ENCODE data around the gene LIFR. TPM values are rescaled to one million over a fixed set of nuclear protein-coding genes. Genes with fewer than 3 reads are reported as not detected.
A peak's percentile ranks its signal among the peaks of the same experiment; 100 is the strongest.
"Not testable (repeated sequence)": the region's sequence is repeated elsewhere in the genome, so short reads cannot be mapped to it uniquely, and the experiment has no call there.

Gene LIFR
- not detected for total RNA-seq

DNA sequence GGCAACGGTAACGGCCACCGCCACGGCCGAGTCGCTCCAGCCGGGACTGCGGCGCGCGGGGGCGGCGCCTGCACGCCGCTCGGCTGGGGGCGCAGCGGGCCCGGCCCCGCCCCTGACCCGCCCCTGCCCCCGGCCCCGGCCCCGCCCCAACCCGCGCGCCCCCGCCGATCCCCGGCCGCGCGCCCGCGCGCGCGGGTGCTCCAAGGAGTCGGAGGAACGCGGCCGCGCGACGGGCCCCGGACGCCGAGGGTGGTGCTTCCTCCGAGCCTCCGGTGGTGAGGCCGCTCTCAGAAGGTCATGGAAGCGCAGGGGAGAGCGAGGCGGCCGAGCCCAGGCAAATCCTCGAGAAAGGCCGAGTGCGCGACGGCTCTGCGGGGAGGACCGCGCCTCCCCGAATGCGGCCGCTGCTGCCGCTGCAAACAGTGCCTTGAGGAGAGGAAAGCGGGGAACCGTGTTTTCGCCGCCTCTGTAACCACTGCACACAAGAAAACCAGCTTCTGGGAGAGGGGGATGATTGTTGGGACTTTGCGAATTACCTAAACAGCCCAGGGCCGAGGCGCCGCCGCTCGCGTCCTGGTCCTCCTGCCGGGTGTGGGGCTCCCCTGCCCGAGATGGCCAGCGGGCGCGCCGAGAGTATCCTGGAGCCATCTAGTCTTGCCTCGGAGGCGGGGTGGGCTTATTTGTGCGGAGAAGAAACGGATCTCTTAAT lies at the start of gene LIFR:
TSS of gene LIFR (minus strand) at position 48 of the 709 bp plus-strand sequence. CDS start 25,999 bp downstream, outside the sequence.
- peak within 1 kb of the TSS; percentile 71 for H3K4me3 Mint-ChIP-seq
- peaks cover 0 to 3% of the 10 kb centered on the region in 2 donors for H3K4me1 Mint-ChIP-seq (ENCODE audit: low read depth in 2 of 2)
- H3K36me3 Mint-ChIP-seq = no peaks in the 10 kb centered on the region
- no peak within 1 kb of the TSS for H3K27ac Mint-ChIP-seq
- DNase-seq (ENCODE audit: low spot score) (peak; percentile 67), ATAC-seq (peak; percentile 79 to 85)
- no peaks in the 10 kb centered on the region for H3K9me3 Mint-ChIP-seq
- H3K27me3 Mint-ChIP-seq = peaks cover 42 to 56% of the 10 kb centered on the region in 2 donors

- Mint-ChIP-seq H3K27me3 (peaks cover 24 to 38% of the 10 kb centered on the region in 2 donors), H3K36me3 (no peaks in the 10 kb centered on the region), H3K27ac (no peak overlapping the region), H3K9me3 (peaks cover 3% of the 10 kb centered on the region), H3K4me3 (no peak overlapping the region), H3K4me1 (ENCODE audit: low read depth in 2 of 2) (no peaks in the 10 kb centered on the region)
- DNase-seq (ENCODE audit: low spot score) (no peak), ATAC-seq (no peak)
Measured at GRCh38 chr5:38605610-38606009, 49.2 kb upstream of the LIFR start.

- DNase-seq (ENCODE audit: low spot score) (no peak), ATAC-seq (no peak)
- no peak overlapping the region for H3K27ac Mint-ChIP-seq
- H3K4me3 Mint-ChIP-seq = no peak overlapping the region
- no peaks in the 10 kb centered on the region for H3K9me3 Mint-ChIP-seq
- H3K27me3 Mint-ChIP-seq = peaks cover 28 to 45% of the 10 kb centered on the region in 2 donors
- no peaks in the 10 kb centered on the region for H3K36me3 Mint-ChIP-seq
- H3K4me1 Mint-ChIP-seq (ENCODE audit: low read depth in 2 of 2) = no peaks in the 10 kb centered on the region
Measured at GRCh38 chr5:38603691-38604090, 47.2 kb upstream of the LIFR start.

GRCh38 chr5:38602641-38603040 lies 46.2 kb upstream of the LIFR start:
- Mint-ChIP-seq H3K4me3 (no peak overlapping the region), H3K27ac (no peak overlapping the region), H3K9me3 (no peaks in the 10 kb centered on the region), H3K36me3 (no peaks in the 10 kb centered on the region), H3K4me1 (ENCODE audit: low read depth in 2 of 2) (no peaks in the 10 kb centered on the region), H3K27me3 (peaks cover 28 to 47% of the 10 kb centered on the region in 2 donors)
- no peak for DNase-seq (ENCODE audit: low spot score)
- ATAC-seq = no peak

- H3K27me3 Mint-ChIP-seq = peaks cover 28 to 45% of the 10 kb centered on the region in 2 donors
- no peaks in the 10 kb centered on the region for H3K9me3 Mint-ChIP-seq
- H3K36me3 Mint-ChIP-seq = no peaks in the 10 kb centered on the region
- no peak overlapping the region for H3K4me3 Mint-ChIP-seq
- H3K27ac Mint-ChIP-seq = no peak overlapping the region
- ATAC-seq (no peak), DNase-seq (ENCODE audit: low spot score) (no peak)
- no peaks in the 10 kb centered on the region for H3K4me1 Mint-ChIP-seq (ENCODE audit: low read depth in 2 of 2)
Measured at GRCh38 chr5:38601863-38602298, 45.4 kb upstream of the LIFR start.

DNA sequence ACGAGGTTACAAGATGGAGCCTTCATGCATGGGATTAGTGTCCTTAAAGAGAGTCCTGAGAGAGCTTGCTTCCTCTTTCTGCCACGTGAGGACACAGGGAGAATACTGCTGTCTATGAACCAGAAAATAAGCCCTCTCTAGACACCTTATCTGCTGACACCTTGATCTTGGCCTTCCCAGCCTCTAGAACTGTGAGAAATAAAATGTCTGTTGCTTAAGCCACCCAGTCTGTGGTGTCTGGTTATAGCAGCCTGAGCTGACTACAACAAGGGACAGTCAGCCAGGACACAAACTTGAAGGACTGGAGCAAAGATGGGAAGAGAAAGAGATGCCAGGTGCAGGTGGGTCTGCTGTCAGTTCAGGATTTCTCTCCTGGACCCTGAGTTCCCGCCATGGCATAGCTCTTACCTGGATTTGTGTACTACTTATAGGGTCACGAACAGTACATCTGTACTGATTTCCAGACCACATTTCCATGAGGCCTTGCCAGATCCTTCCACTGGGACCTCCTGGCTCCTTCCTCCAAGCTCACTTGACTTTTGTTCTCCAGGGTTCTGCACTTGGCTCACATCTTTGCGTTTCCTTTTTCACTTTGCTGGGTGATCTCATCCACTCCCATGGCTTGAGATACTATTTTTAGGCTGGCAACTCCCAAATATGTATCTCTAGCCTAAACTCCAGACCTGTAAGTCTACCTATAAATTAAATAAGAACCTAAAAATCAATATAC lies 44.9 kb upstream of the LIFR start:
- Mint-ChIP-seq H3K27ac (no peak overlapping the region), H3K4me1 (ENCODE audit: low read depth in 2 of 2) (no peaks in the 10 kb centered on the region), H3K36me3 (no peaks in the 10 kb centered on the region), H3K9me3 (no peaks in the 10 kb centered on the region), H3K27me3 (peaks cover 28 to 45% of the 10 kb centered on the region in 2 donors), H3K4me3 (no peak overlapping the region)
- ATAC-seq = no peak
- no peak for DNase-seq (ENCODE audit: low spot score)

DNA sequence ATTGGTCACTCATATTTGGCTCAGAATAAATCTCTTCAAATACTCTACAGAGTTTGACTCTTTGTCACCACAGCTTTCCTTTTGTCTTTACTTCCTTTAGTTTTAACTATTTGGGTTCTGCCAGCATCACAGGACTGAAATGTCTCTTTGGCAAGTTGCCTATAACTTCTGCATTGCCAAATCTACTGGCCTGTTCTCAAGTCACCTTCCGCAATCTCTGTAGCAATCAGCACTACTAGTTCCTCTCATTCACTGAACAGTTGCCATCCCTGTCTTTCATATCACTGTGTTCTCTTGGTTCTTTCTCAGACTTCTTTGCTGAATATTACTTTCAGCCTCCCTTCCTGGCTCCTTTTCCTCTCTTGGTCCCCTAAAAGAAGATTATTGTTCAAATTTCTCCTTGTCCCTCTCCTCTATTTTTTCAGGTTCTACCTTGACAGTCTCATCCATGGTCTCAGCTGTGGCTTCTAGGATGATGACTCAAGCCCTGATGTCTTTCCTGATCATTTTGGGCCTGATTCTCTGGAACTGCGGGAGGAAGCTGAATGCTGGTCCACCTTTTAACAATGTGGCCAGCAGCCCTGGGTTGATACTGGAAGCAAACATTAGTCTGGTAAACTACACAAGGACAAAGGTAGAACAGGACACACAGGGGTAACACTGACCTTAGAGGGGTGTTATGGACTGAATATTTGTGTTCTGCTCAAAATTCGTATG lies 44.0 kb upstream of the LIFR start:
- ATAC-seq (no peak), DNase-seq (ENCODE audit: low spot score) (no peak)
- no peaks in the 10 kb centered on the region for H3K9me3 Mint-ChIP-seq
- no peaks in the 10 kb centered on the region for H3K36me3 Mint-ChIP-seq
- H3K27ac Mint-ChIP-seq = no peak overlapping the region
- H3K27me3 Mint-ChIP-seq = peaks cover 23 to 39% of the 10 kb centered on the region in 2 donors
- no peaks in the 10 kb centered on the region for H3K4me1 Mint-ChIP-seq (ENCODE audit: low read depth in 2 of 2)
- no peak overlapping the region for H3K4me3 Mint-ChIP-seq

- H3K27me3 Mint-ChIP-seq = peaks cover 28 to 44% of the 10 kb centered on the region in 2 donors
- ATAC-seq; H3K9me3 Mint-ChIP-seq; H3K4me1 Mint-ChIP-seq (ENCODE audit: low read depth in 2 of 2); DNase-seq (ENCODE audit: low spot score); H3K27ac Mint-ChIP-seq; H3K4me3 Mint-ChIP-seq; H3K36me3 Mint-ChIP-seq: not testable (repeated sequence)
Measured at GRCh38 chr5:38599751-38600150, 43.3 kb upstream of the LIFR start.

DNA sequence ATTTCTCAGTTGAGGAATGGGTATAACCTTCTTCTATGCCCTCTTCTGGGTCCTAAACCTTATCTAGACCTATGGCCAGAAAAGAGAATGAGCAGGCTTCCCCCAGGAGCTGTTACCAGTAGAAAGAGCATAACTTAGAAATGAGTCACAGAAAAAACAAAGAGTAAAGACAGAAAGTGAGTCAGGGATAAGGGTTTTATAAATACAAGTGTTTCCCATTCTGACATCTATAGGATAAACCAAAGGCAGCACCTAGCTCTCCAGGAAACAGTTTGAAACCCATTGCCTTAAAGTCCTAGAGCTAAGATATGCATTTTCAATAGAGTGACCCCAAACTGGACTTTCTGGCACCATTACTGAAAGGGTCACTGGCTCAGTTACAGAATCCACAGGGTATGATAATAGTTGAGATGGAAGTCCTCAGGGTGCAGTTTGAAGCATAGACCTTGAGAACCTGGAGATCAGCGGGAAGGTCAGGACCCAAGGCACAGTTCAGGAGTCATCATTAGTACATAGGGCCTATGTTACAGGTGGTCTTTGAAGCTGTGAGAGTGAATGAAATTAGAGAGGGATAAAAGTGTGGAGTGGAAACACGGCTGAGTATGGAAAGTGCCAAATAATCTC lies 42.7 kb upstream of the LIFR start:
- H3K9me3 Mint-ChIP-seq = no peaks in the 10 kb centered on the region
- peaks cover 29 to 46% of the 10 kb centered on the region in 2 donors for H3K27me3 Mint-ChIP-seq
- H3K36me3 Mint-ChIP-seq = no peaks in the 10 kb centered on the region
- no peak overlapping the region for H3K27ac Mint-ChIP-seq
- no peaks in the 10 kb centered on the region for H3K4me1 Mint-ChIP-seq (ENCODE audit: low read depth in 2 of 2)
- DNase-seq (ENCODE audit: low spot score) (no peak), ATAC-seq (no peak)
- H3K4me3 Mint-ChIP-seq = no peak overlapping the region

DNA sequence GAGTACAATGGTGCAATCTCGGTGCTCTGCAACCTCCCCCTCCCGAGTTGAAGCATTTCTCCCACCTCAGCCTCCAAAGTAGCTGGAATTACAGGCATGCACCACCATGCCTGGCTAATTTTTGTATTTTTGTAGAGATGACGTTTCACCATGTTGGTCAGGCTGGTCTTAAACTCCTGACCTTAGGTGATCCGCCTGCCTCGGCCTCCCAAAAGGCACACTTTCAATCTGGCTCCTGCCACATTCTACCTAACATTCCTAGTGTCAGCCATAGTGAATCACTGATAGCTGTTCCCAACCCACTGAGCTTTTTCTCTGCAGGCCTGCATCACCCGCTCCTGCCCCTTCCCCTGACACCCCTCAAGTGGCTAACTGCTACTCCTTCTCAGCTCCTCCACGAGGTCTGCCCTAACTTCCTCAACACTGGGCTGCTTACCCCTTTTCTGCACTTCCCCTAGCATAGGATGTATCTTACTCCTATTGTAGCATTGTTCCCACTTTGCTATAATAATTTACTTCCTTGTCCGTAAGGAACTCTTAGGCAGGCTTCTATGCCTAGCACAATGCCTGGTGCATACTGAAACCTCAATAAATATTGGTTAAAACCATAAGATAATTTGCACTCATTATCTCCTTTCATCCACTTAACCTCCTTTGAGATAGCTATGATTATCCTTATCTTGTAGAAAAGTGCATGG lies 42.0 kb upstream of the LIFR start:
- DNase-seq (ENCODE audit: low spot score) = no peak
- H3K9me3 Mint-ChIP-seq = no peaks in the 10 kb centered on the region
- peaks cover 29 to 52% of the 10 kb centered on the region in 2 donors for H3K27me3 Mint-ChIP-seq
- no peaks in the 10 kb centered on the region for H3K4me1 Mint-ChIP-seq (ENCODE audit: low read depth in 2 of 2)
- H3K27ac Mint-ChIP-seq = no peak overlapping the region
- H3K4me3 Mint-ChIP-seq = no peak overlapping the region
- H3K36me3 Mint-ChIP-seq = no peaks in the 10 kb centered on the region
- ATAC-seq = no peak

DNA sequence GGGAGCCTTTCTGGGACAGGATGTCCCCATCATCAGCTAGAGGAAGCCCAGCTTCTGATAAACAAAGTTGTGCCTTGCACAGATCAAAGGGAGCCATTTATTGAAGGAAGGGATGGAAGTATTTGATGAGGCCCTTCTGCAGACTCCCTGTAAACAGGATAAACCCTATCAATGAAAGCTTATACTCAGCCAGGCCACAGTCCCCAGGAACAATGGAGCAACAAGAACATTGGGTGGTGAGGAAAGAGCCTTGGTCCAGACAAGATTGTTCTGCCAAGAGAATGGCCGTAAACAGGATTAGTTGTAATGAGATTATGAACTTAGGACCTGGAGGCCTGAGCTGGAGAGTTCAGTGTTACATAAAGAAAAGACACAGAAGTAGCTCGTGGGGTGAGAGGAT lies 40.5 kb upstream of the LIFR start:
- H3K27ac Mint-ChIP-seq = no peak overlapping the region
- no peak for ATAC-seq
- no peaks in the 10 kb centered on the region for H3K9me3 Mint-ChIP-seq

DNA sequence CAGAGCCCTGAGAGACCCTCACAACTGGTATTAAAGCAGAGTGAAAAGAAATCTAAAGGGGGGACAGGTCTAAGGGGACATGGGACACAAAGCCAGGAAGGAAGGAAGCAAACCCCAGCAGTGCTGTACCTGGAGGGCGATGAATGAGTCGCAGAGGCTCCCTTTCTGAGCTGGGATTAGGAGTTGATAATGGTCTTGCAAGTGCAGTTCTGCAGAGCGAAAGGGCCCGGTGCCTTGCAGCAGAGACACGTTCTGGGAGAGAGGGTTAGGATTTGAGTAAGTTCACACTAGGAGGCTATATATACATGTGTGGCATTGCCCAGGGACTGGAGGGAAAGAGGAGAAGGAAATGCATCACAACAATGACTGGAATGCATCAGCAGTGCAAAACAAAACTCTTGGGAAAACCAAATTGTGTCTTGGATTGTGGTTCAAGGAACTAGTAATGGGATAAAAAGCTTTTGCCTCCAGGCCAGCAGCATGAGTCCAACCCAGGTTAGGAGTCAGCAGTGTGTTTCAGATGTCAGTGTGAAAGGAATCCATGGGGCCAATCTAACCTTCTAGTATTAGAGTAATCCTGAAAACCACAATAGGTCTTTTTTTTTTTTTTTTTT lies 38.8 kb upstream of the LIFR start:
- H3K9me3 Mint-ChIP-seq = no peaks in the 10 kb centered on the region
- no peak for ATAC-seq
- H3K4me1 Mint-ChIP-seq (ENCODE audit: low read depth in 2 of 2) = no peaks in the 10 kb centered on the region
- H3K36me3 Mint-ChIP-seq = no peaks in the 10 kb centered on the region
- H3K27me3 Mint-ChIP-seq = peaks cover 22 to 40% of the 10 kb centered on the region in 2 donors
- DNase-seq (ENCODE audit: low spot score) = no peak
- no peak overlapping the region for H3K4me3 Mint-ChIP-seq
- H3K27ac Mint-ChIP-seq = no peak overlapping the region

More for the DNA sequence above, 40.5 kb upstream of the LIFR start:
- no peak for DNase-seq (ENCODE audit: low spot score)
- H3K36me3 Mint-ChIP-seq = no peaks in the 10 kb centered on the region
- H3K27me3 Mint-ChIP-seq = peaks cover 26 to 48% of the 10 kb centered on the region in 2 donors
- H3K4me3 Mint-ChIP-seq = no peak overlapping the region
- H3K4me1 Mint-ChIP-seq (ENCODE audit: low read depth in 2 of 2) = no peaks in the 10 kb centered on the region

DNA sequence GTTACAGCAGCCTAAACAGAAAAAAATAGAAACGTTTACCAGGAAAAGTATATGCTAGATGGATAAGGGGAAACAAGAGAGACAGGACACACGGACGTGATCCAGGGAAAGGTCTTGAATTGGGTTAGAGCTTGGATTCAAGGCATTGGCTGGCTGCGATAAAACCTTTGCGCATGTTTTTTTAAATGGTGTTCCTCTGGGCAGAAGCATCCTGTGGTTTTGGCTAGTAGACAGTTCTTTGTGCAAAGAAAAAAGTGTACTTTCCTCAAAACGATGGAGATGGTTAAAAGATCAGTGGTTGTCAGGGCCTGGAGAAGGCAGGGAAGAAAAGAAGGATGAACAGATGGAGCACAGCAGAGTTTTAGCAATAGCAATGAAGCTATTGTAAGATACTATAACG lies 37.5 kb upstream of the LIFR start:
- Mint-ChIP-seq H3K4me3 (no peak overlapping the region), H3K9me3 (no peaks in the 10 kb centered on the region), H3K4me1 (ENCODE audit: low read depth in 2 of 2) (no peaks in the 10 kb centered on the region), H3K27me3 (peaks cover 21 to 35% of the 10 kb centered on the region in 2 donors), H3K27ac (no peak overlapping the region), H3K36me3 (no peaks in the 10 kb centered on the region)
- ATAC-seq = no peak
- no peak for DNase-seq (ENCODE audit: low spot score)
